ENCODE measurements around the gene DESI1.
"Not testable (repeated sequence)": the region's sequence is repeated elsewhere in the genome, so short reads cannot be mapped to it uniquely, and the experiment has no call there.

The DESI1 gene

DNA sequence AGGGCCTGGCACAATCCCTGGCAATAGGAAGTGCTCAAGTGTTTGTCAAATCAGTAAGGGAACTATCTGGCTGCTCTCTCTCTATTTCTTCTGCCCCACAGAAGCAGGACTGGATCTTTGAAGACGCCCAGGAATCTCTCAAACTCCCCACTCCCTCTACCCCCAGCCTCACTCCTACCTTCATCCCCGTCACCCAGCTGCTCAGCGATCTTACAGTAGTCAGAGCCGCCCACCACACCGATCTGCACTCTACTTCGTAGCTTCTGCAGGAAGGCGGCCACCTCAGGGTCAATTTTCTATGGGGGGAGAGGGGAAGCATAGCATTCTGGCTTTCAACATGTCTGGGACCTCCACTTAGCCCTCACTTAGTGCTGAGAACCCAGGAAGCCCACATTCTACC lies 34.9 kb downstream of the DESI1 start:
- no peak for DNase-seq (ENCODE audit: low spot score)

DNA sequence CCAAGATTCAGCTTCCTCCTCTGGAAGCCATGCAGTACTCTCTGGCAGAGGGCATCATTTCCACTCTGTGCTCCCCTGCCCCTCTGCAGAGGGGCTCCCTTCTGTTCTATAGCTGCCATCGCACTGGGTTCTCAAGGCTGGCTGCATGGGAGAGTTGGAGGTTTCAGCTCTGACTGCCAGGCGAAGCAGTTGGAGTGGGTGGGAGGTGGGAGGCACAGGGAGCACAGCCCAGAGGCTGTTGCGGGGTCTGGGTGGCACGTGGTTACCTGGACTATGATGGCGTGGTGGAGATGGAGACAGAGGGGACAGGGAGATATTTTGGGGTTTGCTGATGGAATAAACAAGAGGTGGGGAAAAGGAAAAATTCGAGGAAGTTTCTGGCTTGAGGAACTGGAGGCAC lies 36.0 kb downstream of the DESI1 start:
- no peak for DNase-seq (ENCODE audit: low spot score)

DNA sequence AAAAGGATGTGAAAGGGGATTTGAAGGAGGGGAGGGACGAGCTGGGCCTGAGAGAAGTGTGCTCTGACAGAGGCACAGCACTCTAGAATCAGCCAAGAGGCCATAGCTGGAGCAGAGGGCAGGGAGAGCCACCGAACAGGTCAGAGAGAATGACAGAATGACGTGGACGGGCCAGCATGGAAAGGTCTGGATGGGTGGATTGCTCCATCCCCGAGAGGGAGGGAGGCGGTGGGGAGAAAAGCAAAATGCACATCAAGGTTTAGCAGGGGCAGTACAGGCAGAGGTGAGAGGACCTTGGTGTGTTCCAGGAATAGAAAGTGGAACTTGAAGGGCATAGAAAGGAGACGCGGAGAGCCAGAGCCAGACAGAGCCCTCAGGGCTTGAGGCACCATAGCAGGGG lies 38.1 kb downstream of the DESI1 start:
- DNase-seq (ENCODE audit: low spot score), result no peak

DNA sequence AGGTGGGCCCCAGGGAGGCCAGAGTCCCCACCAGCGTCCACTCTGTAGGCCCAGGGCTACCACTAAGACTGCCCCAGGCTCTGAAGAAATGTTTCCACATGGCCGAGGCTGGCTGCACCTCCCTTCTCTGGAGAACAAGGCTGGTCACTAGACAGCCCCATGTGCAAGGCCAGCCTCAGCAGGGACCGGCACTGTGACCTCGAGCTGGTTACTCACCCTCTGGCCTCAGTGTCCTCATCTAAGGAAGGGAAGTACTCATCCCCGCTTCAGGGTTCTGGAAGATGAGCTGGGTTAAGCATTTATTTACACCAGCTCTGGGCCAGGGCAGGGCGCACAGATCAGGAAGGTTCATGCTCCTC lies 40.9 kb downstream of the DESI1 start:
- DNase-seq (ENCODE audit: low spot score), result no peak

DNA sequence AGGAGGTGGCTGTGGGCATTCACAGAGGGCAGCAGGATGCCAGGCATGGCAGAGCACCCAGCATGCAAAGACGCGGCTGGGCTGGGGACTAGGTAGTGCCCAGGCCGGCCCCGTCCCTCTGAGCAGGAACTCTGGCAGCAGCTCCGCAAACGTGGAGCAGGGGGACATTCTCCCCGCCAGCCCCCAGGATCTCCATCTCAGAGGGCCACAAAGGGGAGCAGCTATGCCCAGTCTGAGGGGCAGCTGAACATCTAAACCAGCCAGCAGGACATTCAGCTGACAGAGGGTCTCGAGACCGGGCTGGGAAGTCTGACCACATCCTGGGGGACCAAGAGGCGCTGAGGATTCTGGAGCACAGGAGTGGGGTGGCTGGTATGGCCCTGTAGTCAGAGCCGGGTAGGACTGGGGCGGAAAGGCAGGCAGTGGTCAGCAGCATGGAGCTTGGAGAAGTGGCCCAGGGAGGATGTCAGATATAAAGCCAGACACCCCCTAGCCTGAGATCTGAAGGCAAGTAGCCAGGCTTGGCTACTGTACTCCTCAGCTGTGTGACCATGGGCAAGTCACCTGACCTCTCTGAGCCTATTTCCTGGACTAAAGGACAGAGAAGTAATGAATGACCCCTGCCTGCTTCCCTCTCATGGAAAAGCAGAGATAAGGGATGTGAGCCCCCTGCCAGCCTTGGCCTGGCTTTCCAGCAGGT lies 41.4 kb downstream of the DESI1 start:
- DNase-seq (ENCODE audit: low spot score), result no peak

DNA sequence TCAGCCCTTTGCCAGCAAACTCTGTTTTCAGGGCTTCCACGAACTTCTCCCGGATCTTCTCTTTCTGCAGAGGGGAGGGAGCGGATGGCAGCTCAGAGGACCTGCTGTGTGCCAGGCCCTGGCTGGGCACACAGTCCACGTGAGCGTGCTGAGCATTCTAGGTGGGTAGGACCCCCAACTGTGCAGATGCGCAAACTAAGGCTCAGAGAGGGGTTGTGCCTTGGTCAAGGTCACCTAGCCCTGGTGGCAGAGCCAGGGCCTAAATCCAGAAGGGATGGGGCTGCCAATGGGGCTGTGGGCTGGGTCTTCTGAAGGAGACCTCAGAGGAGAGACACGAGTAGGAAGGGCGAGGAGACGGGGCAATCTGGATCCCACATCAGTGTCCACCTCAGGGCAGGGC lies 42.0 kb downstream of the DESI1 start:
- no peak for DNase-seq (ENCODE audit: low spot score)

DNA sequence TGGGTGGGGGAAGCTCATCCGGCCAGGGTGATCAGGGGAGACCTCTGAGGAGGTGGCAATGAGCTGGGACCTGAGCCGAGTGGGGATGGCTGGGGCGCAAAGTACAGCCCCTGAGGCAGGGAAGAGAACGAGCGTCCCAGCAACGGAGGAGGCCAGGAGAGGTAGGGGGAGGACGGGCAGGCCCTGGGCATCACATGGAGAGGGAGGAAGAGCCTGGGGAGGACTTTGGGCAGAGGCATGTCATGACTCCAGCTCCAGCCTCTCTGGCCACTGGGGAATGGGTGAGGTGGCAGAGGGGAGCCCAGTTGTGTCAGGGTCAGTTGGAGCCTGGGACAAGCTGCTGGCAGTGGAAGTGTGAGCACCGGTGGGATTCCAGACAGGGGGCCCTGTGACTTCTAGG lies 42.7 kb downstream of the DESI1 start:
- no peak for DNase-seq (ENCODE audit: low spot score)

DNA sequence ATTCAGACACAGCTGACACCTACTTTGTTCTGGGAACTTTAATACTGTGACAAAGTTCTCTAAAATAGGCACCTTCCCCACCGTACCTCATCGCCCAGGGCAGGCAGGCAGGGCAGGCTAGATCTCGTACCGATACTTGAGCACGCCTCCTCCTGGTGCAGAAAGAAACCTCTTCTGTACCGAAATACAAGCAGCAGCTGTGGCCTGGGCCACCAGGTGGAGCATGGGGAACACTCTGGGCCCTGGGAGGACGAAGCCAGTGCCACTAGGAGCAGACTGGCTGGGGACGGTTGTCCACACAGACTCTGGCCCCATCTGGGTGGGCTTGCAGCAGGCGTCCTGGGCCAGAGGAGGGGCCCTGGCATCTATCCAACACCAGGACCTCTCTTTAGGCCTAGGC lies 44.0 kb downstream of the DESI1 start:
- peak; percentile 56 for DNase-seq (ENCODE audit: low spot score)

DNA sequence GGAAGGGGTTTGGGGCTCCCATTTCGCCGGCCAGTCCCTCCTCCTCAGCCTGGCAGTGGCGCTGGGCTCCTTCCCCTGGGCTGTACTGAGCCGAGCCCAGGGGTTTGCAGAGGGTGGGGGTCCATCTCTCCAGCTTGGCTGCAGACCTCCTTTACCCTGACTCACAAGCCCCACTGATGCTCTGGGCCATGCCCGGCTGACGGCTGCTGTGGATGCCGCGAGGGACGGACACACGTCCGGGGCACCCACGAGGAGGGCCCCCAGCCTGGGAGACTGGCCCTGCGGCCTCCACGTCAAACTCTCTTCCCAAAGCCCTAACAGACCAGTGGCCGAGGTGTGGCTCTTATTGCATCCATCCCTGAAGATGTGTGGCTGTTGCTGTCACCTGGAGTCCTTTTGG lies 45.3 kb downstream of the DESI1 start:
- no peak for DNase-seq (ENCODE audit: low spot score)

DNA sequence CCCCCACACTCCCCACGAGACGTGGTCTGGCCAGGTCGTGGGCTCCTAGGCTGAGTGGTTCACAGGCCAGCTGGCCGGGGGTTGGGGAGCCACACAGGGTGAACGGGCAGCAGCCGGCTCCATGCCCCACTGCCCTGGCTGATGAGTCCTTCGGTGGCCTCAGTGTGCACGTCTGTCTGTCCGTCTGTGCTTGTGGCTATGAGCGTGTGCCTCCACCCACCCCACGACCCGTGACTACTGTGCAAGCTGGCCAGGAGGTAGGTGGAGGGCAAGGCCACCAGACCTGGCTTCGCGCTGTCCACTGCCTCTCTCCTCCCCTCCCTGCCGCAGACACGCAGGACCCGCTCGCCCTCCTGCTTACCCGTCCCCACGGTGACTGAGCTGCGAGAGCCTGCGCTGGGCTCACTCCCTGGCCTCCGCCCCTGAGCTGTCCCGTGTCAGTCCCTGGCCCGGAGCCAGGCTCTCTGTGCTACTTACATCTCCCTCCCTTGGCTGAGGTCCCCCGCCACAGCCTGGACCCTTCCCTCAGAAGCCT lies 45.9 kb downstream of the DESI1 start:
- DNase-seq (ENCODE audit: low spot score), result no peak

DNA sequence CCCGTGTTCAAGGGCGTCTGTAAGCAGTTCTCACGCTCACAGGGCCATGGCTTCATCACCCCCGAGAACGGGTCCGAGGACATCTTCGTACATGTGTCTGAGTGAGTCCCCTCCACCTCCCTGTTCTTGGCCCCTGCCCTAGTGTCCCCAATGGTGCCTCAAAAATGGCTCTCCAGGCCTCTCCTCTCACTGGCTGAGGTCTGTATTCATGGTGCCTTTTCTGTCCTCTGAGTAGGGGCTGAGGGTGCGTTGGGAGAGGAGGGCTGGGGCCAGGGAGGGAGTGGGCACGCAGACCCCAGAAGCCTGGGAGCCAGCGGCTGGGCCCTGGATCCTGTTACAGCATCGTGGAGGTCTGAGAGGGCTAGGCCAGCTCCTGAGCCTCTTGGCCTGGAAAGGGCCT lies 47.2 kb downstream of the DESI1 start:
- DNase-seq (ENCODE audit: low spot score), result no peak

DNA sequence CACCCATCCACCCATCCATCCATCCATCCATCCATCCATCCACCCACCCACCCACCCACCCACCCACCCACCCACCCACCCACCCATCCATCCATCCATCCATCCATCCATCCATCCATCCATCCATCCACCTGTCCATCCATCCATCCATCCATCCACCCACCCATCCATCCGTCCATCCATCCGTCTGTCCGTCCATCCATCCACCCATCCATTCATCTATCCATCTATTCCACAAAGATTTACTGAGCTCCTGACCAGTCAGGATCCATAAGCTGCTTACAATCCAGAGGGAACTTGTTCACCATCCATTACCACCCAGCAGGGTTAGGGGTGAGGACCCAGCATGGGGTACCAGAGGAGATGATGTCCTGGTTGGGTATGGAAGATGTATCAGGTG lies 48.5 kb downstream of the DESI1 start:
- DNase-seq (ENCODE audit: low spot score), result not testable (repeated sequence)

DNA sequence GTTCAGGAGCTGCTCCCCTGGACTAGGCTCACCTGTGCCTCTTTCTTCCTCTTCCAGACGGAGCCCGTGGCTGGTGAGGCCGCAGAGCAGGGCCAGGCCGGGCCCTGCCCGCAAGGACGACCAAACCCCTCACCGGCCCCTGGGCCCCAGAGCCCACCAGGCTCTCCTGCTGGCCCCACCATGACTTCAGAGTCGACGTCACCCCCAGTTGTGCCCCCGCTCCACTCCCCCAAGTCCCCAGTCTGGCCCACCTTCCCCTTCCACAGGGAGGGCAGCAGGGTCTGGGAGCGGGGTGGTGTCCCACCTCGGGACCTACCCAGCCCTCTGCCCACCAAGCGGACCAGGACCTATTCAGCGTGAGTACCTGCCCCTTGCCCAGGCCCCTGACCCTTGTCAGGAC lies 49.1 kb downstream of the DESI1 start:
- DNase-seq (ENCODE audit: low spot score), result no peak

DNA sequence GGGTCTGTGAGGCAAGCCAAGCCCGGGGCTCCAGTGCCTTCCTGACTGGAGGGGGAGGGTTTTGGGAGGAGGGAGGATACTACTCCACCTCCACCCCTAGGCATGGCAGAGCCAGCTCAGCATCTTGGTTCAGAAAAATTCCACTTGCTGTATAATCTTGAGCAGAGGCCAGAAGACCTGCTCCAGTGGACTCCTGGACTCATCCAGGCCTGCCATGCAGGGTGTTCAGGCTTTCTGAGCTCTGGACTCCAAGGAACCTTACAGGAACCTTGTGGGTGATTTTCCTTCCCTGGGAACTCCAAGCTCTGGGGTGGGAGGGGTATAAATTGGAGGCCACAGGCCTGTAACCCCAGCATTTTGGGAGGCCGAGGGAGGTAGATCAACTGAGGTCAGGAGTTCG lies 50.6 kb downstream of the DESI1 start:
- DNase-seq (ENCODE audit: low spot score), result no peak

DNA sequence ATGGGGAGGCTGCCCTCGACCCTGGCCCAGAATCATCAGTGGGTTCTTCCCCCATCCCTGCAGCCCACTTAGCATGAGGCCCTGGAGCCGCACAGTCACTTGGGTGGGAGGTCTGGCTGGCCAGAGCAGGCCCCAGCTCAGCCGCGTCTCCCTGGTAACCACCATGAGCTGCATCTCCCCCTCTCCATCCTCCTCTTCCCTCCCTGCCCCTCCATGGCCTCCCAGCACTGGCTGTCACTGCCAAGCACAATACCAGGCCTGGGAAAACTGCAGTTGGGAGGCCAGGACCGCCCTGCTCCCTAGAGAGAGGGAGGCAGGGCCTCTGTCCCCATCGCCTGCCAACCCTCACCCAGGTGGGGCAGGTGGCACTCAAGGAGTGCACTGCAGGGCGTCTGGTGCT lies 52.0 kb downstream of the DESI1 start:
- DNase-seq (ENCODE audit: low spot score), result no peak

DNA sequence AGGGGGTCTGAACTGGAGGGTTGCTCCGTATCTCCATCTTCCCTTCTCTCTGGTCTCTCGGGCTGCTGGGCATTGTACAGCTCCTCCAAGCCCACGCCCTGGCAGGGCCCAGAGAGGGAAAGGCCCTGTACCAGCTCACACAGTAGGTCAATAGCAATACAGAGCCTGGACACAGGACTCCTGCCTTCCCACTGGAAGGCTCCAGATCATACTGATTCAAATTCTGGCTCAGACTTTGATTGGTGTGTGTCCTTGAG lies 53.4 kb downstream of the DESI1 start:
- DNase-seq (ENCODE audit: low spot score), result no peak

DNA sequence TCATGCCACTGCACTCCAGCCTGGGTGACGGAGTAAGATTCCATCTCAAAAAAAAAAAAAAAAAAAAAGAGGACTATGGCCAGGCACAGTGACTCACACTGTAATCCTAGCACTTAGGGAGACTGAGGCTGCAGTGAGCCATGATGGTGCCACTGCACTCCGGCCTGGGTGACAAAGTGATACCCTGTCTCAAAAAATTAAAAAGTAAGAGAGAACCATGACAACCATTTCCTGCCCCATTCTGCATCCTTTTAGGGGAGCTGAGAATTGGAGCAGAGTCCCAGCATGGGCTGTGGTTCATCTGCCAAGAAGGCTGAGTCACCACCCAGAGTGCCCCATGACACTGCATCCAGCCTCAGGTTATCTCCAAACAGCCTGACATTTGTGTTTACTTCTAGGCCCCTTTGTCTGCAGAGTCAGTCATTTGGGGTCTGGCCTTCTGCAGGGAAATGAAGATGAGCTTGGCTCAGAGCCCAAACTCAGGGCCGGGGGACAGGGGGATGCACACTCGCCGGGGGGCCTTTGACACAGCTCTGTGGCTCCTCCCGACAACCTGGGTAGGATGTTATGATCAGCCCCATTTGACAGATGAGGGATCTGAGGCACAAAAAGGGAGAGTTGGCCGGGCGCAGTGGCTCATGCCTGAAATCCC lies 55.3 kb downstream of the DESI1 start:
- DNase-seq (ENCODE audit: low spot score), result peak; percentile 88

DNA sequence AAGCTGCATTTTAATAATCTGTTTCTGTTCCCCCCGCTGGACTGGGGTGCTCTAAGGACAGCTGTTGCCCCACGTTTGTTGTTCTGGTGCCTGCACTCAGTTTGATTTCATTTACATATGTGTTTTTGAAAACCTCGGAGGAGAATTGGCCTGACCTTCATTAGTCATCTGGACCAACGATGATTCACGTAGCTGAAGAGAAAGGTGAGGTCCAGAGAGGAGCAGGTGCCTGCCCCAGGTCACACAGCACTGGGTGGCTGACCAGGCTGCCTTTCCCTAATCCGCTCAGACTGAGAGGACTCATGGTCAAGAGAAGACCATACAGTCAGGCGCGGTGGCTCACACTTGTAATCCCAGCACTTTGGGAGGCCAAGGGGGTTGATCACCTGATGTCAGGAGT lies 56.3 kb downstream of the DESI1 start:
- no peak for DNase-seq (ENCODE audit: low spot score)

DNA sequence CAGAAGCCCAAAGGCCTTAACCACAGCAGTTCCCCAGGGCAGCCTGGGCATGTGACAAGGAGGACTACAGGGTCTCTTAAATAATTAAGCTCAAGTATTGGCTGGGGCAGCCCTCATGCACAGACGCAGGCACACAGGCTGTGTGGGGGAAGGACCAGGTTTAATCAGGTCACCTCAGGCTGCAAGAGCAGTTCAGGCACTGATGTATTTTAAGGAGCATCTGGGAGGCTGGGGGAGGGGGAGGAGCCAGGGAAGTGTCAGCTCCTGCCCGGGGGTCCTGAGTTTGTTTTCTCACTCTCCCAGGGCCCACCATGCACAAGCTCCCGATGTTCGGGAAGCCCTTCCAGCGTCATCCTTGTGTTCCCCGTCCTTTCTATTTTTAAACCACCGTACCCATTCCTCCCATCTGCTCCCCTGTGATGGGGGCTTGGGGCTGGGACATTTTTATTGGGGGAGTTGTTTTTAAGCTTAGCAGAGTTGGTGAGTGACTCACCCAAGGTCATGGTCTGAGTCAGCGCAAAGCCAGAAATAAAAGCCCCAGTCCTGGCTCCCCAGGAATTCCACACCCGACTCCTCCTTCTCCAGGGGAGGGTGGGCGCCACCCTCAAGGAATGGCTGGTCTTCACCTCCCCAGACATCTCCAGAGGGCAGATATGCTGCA lies 57.7 kb downstream of the DESI1 start:
- DNase-seq (ENCODE audit: low spot score), result peak; percentile 76

DNA sequence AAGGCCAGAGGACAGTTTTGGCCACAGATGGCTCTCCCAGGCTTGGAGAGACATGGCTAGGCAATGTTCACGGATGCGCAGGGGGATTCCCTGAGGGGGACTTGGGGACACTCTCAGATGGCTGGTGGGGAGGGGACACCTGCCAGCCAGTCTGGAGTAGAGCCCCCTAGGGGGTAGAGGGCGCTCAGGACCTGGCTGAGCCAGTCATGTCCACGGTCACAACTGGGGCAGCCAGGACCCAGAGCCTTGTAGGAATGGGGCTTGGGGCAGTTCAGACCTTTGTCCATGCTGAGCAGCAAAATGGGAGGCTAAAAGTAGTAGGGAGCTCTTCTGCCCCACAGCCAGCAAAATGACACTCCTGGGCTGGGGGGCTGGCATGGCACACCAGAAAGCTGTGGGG lies 58.4 kb downstream of the DESI1 start:
- DNase-seq (ENCODE audit: low spot score), result no peak

DNA sequence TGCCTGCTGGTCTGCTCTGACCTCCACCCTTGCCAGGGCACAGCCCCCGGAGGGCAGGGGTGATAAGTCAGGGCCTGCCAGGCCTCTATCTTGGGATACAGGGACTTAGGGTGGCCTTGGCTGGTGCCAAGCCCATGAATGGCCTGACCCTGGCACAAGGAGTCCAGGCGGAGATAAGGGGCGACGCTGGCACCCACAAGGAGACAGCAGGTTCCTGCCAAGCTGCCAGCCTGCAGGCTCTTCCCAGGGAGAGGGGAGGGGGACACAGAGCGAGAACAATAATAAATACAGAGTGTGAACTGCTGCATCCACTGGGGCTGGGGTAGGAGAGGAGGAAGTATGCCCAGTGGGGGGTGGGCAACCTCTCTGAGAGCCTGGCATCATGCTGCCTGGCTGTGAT lies 59.1 kb downstream of the DESI1 start:
- no peak for DNase-seq (ENCODE audit: low spot score)

DNA sequence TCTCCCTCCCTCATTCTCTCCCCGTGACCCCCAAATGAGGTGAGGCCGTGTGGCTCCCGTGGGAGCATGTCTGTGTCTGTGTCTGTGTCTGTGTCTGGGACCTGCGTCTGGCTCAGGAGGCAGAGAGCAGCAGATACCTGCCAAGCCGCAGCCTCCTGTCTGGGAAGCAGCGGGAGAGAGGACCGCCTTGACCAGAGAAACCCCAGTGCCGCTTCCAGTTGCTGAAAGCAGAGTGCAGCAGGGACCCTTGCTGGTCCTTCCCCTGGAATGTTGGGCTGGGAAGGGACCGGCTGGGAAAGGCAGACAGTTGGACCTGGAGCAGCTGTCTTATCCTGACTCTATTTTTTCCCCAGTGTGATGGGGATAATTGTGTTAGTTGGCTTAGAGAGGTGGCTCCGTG lies 59.5 kb downstream of the DESI1 start:
- no peak for DNase-seq (ENCODE audit: low spot score)

DNA sequence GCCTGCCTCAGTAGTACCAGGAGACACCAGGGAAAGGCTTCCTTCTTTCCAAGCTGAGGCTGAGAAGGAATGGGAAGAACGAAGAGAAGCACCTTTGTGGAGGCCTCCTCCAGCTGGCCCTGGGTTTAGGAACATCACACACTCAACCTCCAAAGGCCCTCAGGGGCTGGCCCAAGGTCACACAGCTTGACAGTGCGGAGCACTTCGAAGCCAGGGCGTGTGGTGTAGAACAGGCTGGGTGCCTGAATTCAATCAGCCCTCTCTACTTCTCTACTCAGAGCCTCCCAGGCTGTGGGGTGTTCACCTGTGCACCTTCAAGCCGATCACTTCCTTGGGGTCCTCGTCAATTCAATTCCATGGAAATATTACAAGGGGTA lies 60.8 kb downstream of the DESI1 start:
- DNase-seq (ENCODE audit: low spot score), result no peak

DNA sequence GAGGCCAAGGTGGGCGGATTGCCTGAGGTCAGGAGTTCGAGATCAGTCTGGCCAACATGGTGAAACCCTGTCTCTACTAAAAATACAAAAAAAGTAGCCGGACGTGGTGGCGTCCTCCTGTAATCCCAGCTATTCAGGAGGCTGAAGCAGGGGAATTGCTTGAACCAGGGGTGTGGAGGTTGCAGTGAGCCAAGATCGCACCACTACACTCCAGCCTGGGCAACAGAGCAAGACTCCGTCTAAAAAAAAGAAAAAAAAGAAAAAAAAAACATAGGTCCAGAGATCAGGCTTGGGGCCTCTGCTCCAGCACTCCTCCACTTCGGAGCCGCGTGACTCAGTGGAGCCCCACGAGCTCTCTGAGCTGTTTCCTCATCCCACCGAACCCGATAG lies 62.6 kb downstream of the DESI1 start:
- DNase-seq (ENCODE audit: low spot score), result not testable (repeated sequence)

Data from AG08395 (cell line).